ENCODE results near the gene HSPB2.

The HSPB2 gene

GRCh38 chr11:111921541-111922230 lies 9.2 kb downstream of the HSPB2 start:
- no peak for DNase-seq (ENCODE audit: low read depth in 1 of 2, low spot score in 1 of 2)
- Histone ChIP-seq H3K27ac (replicated peaks) (no peak overlapping the region), H3K27me3 (ENCODE audit: insufficient read depth, poor library complexity, severe bottlenecking) (no peaks in the 10 kb centered on the region), H3K4me3 (replicated peaks; ENCODE audit: insufficient read depth, low read length) (no peak overlapping the region)
- TF ChIP-seq GABPA (IDR thresholded peaks at IDR 0.05; ENCODE audit: low read depth) (no peak), CTCF (IDR thresholded peaks at IDR 0.05; ENCODE audit: insufficient read depth, low read length) (no peak), POLR2AphosphoS5 (IDR thresholded peaks at IDR 0.05; ENCODE audit: low read depth) (no peak), REST (IDR thresholded peaks at IDR 0.05; ENCODE audit: insufficient replicate concordance, low read depth) (no peak), SPI1 (IDR thresholded peaks at IDR 0.05; ENCODE audit: borderline replicate concordance, low read depth) (no peak)

- Histone ChIP-seq H3K4me3 (replicated peaks; ENCODE audit: insufficient read depth, low read length) (no peak overlapping the region), H3K27ac (replicated peaks) (no peak overlapping the region), H3K27me3 (ENCODE audit: insufficient read depth, poor library complexity, severe bottlenecking) (no peaks in the 10 kb centered on the region)
- no peak for TF ChIP-seq CTCF (IDR thresholded peaks at IDR 0.05; ENCODE audit: insufficient read depth, low read length)
- no peak for TF ChIP-seq GABPA (IDR thresholded peaks at IDR 0.05; ENCODE audit: low read depth)
- no peak for TF ChIP-seq SPI1 (IDR thresholded peaks at IDR 0.05; ENCODE audit: borderline replicate concordance, low read depth)
- no peak for TF ChIP-seq POLR2AphosphoS5 (IDR thresholded peaks at IDR 0.05; ENCODE audit: low read depth)
- TF ChIP-seq REST (IDR thresholded peaks at IDR 0.05; ENCODE audit: insufficient replicate concordance, low read depth) = no peak
- DNase-seq (ENCODE audit: low read depth in 1 of 2, low spot score in 1 of 2) = no peak
Measured at GRCh38 chr11:111922803-111923202, 10.3 kb downstream of the HSPB2 start.

GRCh38 chr11:111923351-111923788 lies 10.8 kb downstream of the HSPB2 start:
- Histone ChIP-seq H3K4me3 (replicated peaks; ENCODE audit: insufficient read depth, low read length) (no peak overlapping the region), H3K27me3 (ENCODE audit: insufficient read depth, poor library complexity, severe bottlenecking) (no peaks in the 10 kb centered on the region), H3K27ac (replicated peaks) (no peak overlapping the region)
- no peak for DNase-seq (ENCODE audit: low read depth in 1 of 2, low spot score in 1 of 2)
- no peak for TF ChIP-seq SPI1 (IDR thresholded peaks at IDR 0.05; ENCODE audit: borderline replicate concordance, low read depth)
- TF ChIP-seq GABPA (IDR thresholded peaks at IDR 0.05; ENCODE audit: low read depth) = no peak
- no peak for TF ChIP-seq REST (IDR thresholded peaks at IDR 0.05; ENCODE audit: insufficient replicate concordance, low read depth)
- TF ChIP-seq CTCF (IDR thresholded peaks at IDR 0.05; ENCODE audit: insufficient read depth, low read length) = no peak
- TF ChIP-seq POLR2AphosphoS5 (IDR thresholded peaks at IDR 0.05; ENCODE audit: low read depth) = no peak

All from HL-60 (cell line).